Activated CD4-positive, alpha-beta memory T cell treated with anti-CD3 and anti-CD28 coated beads, Interleukin-2, amount 10 ng/mL, durations not matched to agents 7 days and 5 days (primary cell): ENCODE results near the gene SLC6A3. TPM values are rescaled to one million over a fixed set of nuclear protein-coding genes. Genes with fewer than 3 reads are reported as not detected.

ENCODE experiments used
- CTCF ChIA-PET: fragments of 350-600 bp; sonication (Branson Sonifier 250); formaldehyde crosslinking; loops from one replicate; lab custom pipeline; 2021; ENCODE audit warnings: antibody characterized with exemption, inconsistent platforms; lab: Charles Lee
- POLR2A ChIA-PET: fragments of 350-600 bp; sonication (Branson Sonifier 250); formaldehyde crosslinking; loops from one replicate; lab custom pipeline; 2021; ENCODE audit warnings: antibody characterized with exemption; lab: Charles Lee
- DNase-seq: peaks from one replicate; pipeline ENCODE4 v3.0.0-alpha.2; 2020
- H3K27ac Mint-ChIP-seq: one replicate; pipeline ENCODE4 v1.8.0; 2021; ENCODE audit warnings: mild to moderate bottlenecking, mixed read lengths
- H3K27me3 Mint-ChIP-seq: one replicate; pipeline ENCODE4 v1.8.0; 2021; ENCODE audit warnings: mixed read lengths
- H3K36me3 Mint-ChIP-seq: one replicate; pipeline ENCODE4 v1.8.0; 2021; ENCODE audit warnings: low read depth, mixed read lengths
- H3K4me1 Mint-ChIP-seq: one replicate; pipeline ENCODE4 v1.8.0; 2021; ENCODE audit warnings: mixed read lengths
- H3K4me3 Mint-ChIP-seq: one replicate; pipeline ENCODE4 v1.8.0; 2021; ENCODE audit warnings: mild to moderate bottlenecking, mixed read lengths
- H3K9me3 Mint-ChIP-seq: one replicate; pipeline ENCODE4 v1.8.0; 2021; ENCODE audit warnings: mixed read lengths
- total RNA-seq, 2 experiments: library from RNA; stranded (reverse); gene quantifications; one replicate each; pipeline ENCODE4 v1.2.3, GENCODE V29; 2021

The SLC6A3 gene
- total RNA-seq, 2 experiments from 2014 or later, result not detected

- CTCF ChIA-PET, result no interaction called here
- no peak overlapping the region for H3K4me3 Mint-ChIP-seq
- no peak for DNase-seq
- H3K36me3 Mint-ChIP-seq, result no peaks in the 10 kb centered on the region
- POLR2A ChIA-PET, result no interaction called here
- H3K4me1 Mint-ChIP-seq, result peaks cover 2% of the 10 kb centered on the region
- H3K9me3 Mint-ChIP-seq, result no peaks in the 10 kb centered on the region
- no peak overlapping the region for H3K27ac Mint-ChIP-seq
- H3K27me3 Mint-ChIP-seq, result no peaks in the 10 kb centered on the region
Observed at GRCh38 chr5:1416856-1417469, 28.3 kb downstream of the SLC6A3 start.

DNA sequence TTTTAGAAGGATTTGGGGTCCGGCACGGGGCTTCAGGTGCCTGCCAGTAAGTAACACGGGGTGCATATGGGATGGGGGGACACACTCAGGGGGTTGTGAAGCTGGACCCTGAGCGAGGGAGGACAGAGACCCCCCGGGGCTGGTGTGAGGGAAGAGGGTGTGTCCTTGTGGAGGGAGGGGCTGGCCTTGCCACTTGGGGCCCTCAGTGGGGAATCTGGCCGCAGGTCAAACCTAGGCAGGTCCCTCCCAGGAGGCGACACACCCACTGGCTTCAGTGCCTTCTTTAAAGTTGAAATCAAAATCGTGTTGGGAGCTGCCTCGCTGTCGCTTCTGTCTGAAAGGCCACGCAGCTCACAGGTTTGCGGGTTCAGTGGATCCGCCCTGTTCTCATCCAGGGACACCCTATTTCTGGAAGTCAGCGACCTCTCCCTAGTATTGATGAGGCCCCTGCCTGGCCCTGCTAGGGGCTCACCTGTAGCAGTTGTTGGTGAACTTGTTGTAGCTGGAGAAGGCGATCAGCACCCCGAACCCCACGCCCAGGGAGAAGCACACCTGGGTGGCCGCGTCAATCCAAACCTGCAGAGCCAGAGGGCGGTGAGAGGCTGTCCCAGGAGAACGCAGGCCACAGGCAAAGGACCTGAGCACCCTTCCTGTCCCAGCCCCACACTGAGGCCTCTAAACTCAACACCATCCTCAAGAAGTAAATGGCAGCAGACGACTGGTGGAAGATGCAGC is 29.4 kb downstream of the SLC6A3 start:
- H3K27me3 Mint-ChIP-seq, result no peaks in the 10 kb centered on the region
- no peaks in the 10 kb centered on the region for H3K36me3 Mint-ChIP-seq
- no peak overlapping the region for H3K27ac Mint-ChIP-seq
- no peak overlapping the region for H3K4me3 Mint-ChIP-seq
- H3K4me1 Mint-ChIP-seq, result peaks cover 5% of the 10 kb centered on the region
- ChIA-PET POLR2A (no interaction called here), CTCF (no interaction called here)
- no peak for DNase-seq
- H3K9me3 Mint-ChIP-seq, result no peaks in the 10 kb centered on the region

GRCh38 chr5:1415059-1415425 is 30.2 kb downstream of the SLC6A3 start:
- Mint-ChIP-seq H3K4me1 (peaks cover 8% of the 10 kb centered on the region), H3K36me3 (no peaks in the 10 kb centered on the region), H3K27me3 (no peaks in the 10 kb centered on the region), H3K4me3 (no peak overlapping the region), H3K9me3 (no peaks in the 10 kb centered on the region), H3K27ac (no peak overlapping the region)
- ChIA-PET POLR2A (no interaction called here), CTCF (no interaction called here)
- no peak for DNase-seq

- H3K4me3 Mint-ChIP-seq, result no peak overlapping the region
- H3K27ac Mint-ChIP-seq, result no peak overlapping the region
- no peak for DNase-seq
- ChIA-PET POLR2A (no interaction called here), CTCF (no interaction called here)
- no peaks in the 10 kb centered on the region for H3K36me3 Mint-ChIP-seq
- no peaks in the 10 kb centered on the region for H3K9me3 Mint-ChIP-seq
- no peaks in the 10 kb centered on the region for H3K27me3 Mint-ChIP-seq
- H3K4me1 Mint-ChIP-seq, result peaks cover 8% of the 10 kb centered on the region
Observed at GRCh38 chr5:1414311-1415058, 30.8 kb downstream of the SLC6A3 start.

DNA sequence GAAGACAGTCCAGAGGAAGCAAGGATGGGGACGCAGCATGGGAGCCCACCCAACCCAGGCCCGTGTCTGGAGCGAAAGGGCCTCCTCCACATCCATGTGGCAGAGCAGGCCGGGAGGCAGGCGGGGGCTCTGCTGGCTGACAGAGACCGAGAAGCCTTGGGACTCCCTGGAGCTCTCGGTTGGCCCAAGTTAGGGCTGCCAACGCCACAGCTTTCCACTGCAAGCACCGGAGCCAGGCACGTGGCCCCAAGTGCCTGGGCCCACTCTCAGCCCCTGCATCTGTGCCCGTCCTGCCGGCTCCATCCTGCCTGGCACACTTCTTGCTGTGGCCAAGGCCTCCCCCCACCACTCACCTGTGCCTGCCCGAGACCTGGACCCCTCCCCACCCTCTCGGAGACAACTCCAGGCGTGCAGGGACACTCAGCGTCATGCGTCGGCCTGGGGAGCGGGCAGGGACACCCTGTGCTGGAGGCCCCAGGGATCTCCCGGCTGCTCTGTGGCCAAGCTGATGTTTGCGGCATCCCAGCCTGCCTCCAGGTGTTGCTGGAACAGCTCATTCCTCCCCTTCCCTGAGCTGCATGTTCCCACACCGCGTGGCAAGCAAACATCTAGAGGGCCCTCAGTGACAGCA is 31.5 kb downstream of the SLC6A3 start:
- H3K27ac Mint-ChIP-seq, result no peak overlapping the region
- no peaks in the 10 kb centered on the region for H3K27me3 Mint-ChIP-seq
- CTCF ChIA-PET, result no interaction called here
- H3K4me3 Mint-ChIP-seq, result no peak overlapping the region
- no peaks in the 10 kb centered on the region for H3K36me3 Mint-ChIP-seq
- DNase-seq, result no peak
- POLR2A ChIA-PET, result no interaction called here
- H3K9me3 Mint-ChIP-seq, result no peaks in the 10 kb centered on the region
- H3K4me1 Mint-ChIP-seq, result peaks cover 12% of the 10 kb centered on the region

DNA sequence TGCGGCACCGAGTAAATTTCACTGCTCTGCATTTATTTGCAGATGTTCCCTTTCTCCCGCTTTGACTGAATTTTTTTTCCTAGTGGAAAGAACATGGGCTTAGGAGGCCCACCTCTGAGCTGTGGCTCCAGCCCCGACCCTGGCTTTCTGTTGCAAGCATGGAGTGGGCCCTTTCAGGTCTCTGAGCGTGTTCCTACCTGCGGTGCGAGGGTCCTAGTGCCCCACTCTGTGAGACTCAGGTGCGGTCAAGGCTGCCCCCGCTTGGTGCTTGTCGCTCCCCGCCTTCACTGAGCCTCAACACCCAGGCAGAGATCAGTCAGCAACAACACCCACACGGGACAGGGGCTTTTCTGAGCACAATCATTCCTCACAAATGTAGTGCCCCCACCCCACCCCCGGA is 32.0 kb downstream of the SLC6A3 start:
- ChIA-PET CTCF (no interaction called here), POLR2A (no interaction called here)
- Mint-ChIP-seq H3K36me3 (no peaks in the 10 kb centered on the region), H3K27me3 (no peaks in the 10 kb centered on the region), H3K9me3 (no peaks in the 10 kb centered on the region), H3K27ac (no peak overlapping the region), H3K4me1 (peaks cover 12% of the 10 kb centered on the region), H3K4me3 (no peak overlapping the region)
- DNase-seq, result no peak

DNA sequence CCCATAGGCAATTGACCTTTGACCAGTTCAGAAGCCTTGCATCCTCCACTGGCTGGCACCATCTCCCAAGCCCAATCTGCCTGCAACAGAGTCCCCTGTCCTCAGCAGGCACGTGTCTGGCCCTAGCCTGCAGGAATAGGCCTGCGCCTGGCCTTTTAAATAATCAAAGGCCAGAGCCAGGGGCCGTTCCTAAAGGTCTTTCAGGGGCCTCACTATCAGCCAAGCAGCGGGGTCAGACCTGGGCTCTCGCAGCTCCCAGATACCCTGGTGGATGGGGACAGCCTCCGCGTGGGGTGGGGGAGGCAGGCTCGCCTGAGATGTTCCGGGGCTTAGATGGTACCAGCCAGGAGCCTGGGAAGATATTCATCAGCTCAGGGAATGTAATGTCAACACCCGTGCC is 32.6 kb downstream of the SLC6A3 start:
- H3K4me1 Mint-ChIP-seq, result peaks cover 12% of the 10 kb centered on the region
- H3K27ac Mint-ChIP-seq, result no peak overlapping the region
- H3K4me3 Mint-ChIP-seq, result no peak overlapping the region
- ChIA-PET CTCF (no interaction called here), POLR2A (no interaction called here)
- no peaks in the 10 kb centered on the region for H3K27me3 Mint-ChIP-seq
- no peaks in the 10 kb centered on the region for H3K9me3 Mint-ChIP-seq
- DNase-seq, result no peak
- no peaks in the 10 kb centered on the region for H3K36me3 Mint-ChIP-seq

- POLR2A ChIA-PET, result no interaction called here
- H3K27me3 Mint-ChIP-seq, result no peaks in the 10 kb centered on the region
- H3K9me3 Mint-ChIP-seq, result no peaks in the 10 kb centered on the region
- CTCF ChIA-PET, result no interaction called here
- H3K4me3 Mint-ChIP-seq, result no peak overlapping the region
- DNase-seq, result no peak
- H3K4me1 Mint-ChIP-seq, result peaks cover 12% of the 10 kb centered on the region
- H3K27ac Mint-ChIP-seq, result no peak overlapping the region
- H3K36me3 Mint-ChIP-seq, result no peaks in the 10 kb centered on the region
Observed at GRCh38 chr5:1412163-1412562, 33.1 kb downstream of the SLC6A3 start.

GRCh38 chr5:1411099-1411498 is 34.1 kb downstream of the SLC6A3 start:
- no peak for DNase-seq
- no peaks in the 10 kb centered on the region for H3K9me3 Mint-ChIP-seq
- H3K4me1 Mint-ChIP-seq, result peaks cover 12% of the 10 kb centered on the region
- H3K4me3 Mint-ChIP-seq, result no peak overlapping the region
- H3K27ac Mint-ChIP-seq, result no peak overlapping the region
- POLR2A ChIA-PET, result no interaction called here
- no peaks in the 10 kb centered on the region for H3K27me3 Mint-ChIP-seq
- no peaks in the 10 kb centered on the region for H3K36me3 Mint-ChIP-seq
- CTCF ChIA-PET, result no interaction called here

- no peaks in the 10 kb centered on the region for H3K36me3 Mint-ChIP-seq
- peaks cover 12% of the 10 kb centered on the region for H3K4me1 Mint-ChIP-seq
- H3K9me3 Mint-ChIP-seq, result no peaks in the 10 kb centered on the region
- H3K27me3 Mint-ChIP-seq, result no peaks in the 10 kb centered on the region
- POLR2A ChIA-PET, result no interaction called here
- no peak overlapping the region for H3K4me3 Mint-ChIP-seq
- H3K27ac Mint-ChIP-seq, result no peak overlapping the region
- no peak for DNase-seq
- CTCF ChIA-PET, result no interaction called here
Observed at GRCh38 chr5:1410156-1411014, 34.9 kb downstream of the SLC6A3 start.

- POLR2A ChIA-PET, result no interaction called here
- DNase-seq, result peak; percentile 39
- H3K36me3 Mint-ChIP-seq, result no peaks in the 10 kb centered on the region
- H3K27me3 Mint-ChIP-seq, result no peaks in the 10 kb centered on the region
- no peaks in the 10 kb centered on the region for H3K9me3 Mint-ChIP-seq
- CTCF ChIA-PET, result interaction anchor here (1.1 kb wide), 1 partner anchor 69 kb away, joined by 3 read pairs; no protein-coding TSS in a partner anchor
- H3K4me3 Mint-ChIP-seq, result no peak overlapping the region
- no peak overlapping the region for H3K27ac Mint-ChIP-seq
- peaks cover 12% of the 10 kb centered on the region for H3K4me1 Mint-ChIP-seq
Observed at GRCh38 chr5:1409381-1410110, 35.7 kb downstream of the SLC6A3 start.
